Endothelial cell of umbilical vein (primary cell): ENCODE measurements around the gene GNAO1. TPM values are rescaled to one million over a fixed set of nuclear protein-coding genes. Genes with fewer than 3 reads are reported as not detected.

Source experiments
- BruUV-seq: library from RNA; stranded (reverse); fragments of 400-500 nt; replicated peaks from 2 replicates; lab custom pipeline; 2021; lab: Mats Ljungman, UMichigan
- CTCF ChIA-PET: fragments of 300-600, 350-600 bp; sonication (Branson Sonifier 250); formaldehyde crosslinking; loops from one replicate; lab custom pipeline; 2021; ENCODE audit warnings: antibody characterized with exemption, inconsistent platforms; lab: Charles Lee
- POLR2A ChIA-PET: fragments of 300-600, 350-600 bp; sonication (Branson Sonifier 250); formaldehyde crosslinking; loops from one replicate; lab custom pipeline; 2021; ENCODE audit warnings: antibody characterized with exemption, inconsistent platforms; lab: Charles Lee
- DNase-seq: peaks from one replicate; pipeline ENCODE4 v3.0.0-alpha.2; 2011; ENCODE audit warnings: low read depth, low spot score
- FAIRE-seq: peaks from 2 replicates; lab custom pipeline; 2011; peaks lifted over from hg19 to GRCh38; lab: Jason Lieb, UNC
- H2AFZ ChIP-seq: 2 replicates; pipeline ENCODE4 v1.6.0; 2012; ENCODE audit warnings: low read depth, low read length, control low read depth, inconsistent platforms
- H3K27ac ChIP-seq: 2 replicates; pipeline ENCODE4 v1.5.1; 2011; ENCODE audit warnings: low read depth, mild to moderate bottlenecking, control low read depth, low read length, moderate library complexity; ENCODE audit not compliant: insufficient read depth
- H3K27me3 ChIP-seq, 2 experiments: 2 replicates each; pipeline versions ENCODE4 v1.6.0 to v1.6.1; 2011; ENCODE audit warnings: low read length in 2 of 2, mixed read lengths in 1 of 2; ENCODE audit not compliant: control insufficient read depth in 2 of 2, insufficient read depth in 2 of 2
- H3K36me3 ChIP-seq, 2 experiments: 2 replicates in 1 of 2; 3 replicates in 1 of 2; pipeline ENCODE4 v1.5.1; 2011; ENCODE audit warnings: low read length in 2 of 2, mild to moderate bottlenecking in 1 of 2, moderate library complexity in 1 of 2; ENCODE audit not compliant: control insufficient read depth in 2 of 2, insufficient read depth in 2 of 2; ENCODE audit errors: extremely low read depth in 1 of 2
- H3K4me1 ChIP-seq: 3 replicates; pipeline ENCODE4 v1.5.1; 2011; ENCODE audit warnings: mild to moderate bottlenecking, low read length; ENCODE audit not compliant: control insufficient read depth, insufficient read depth; ENCODE audit errors: extremely low read depth
- H3K4me2 ChIP-seq: 2 replicates; pipeline ENCODE4 v1.6.1; 2011; ENCODE audit warnings: low read length, control low read depth, mixed read lengths; ENCODE audit not compliant: insufficient read depth
- H3K4me3 ChIP-seq, 3 experiments: fragments of 200-600 bp in 1 of 3; sonication (generic), shearing (Covaris generic) in 1 of 3; replicated peaks in 1 of 3; 2 replicates each; pipeline ENCODE4 v1.5.1; 2011 to 2016; ENCODE audit warnings: control low read depth in 3 of 3, low read length in 3 of 3, mild to moderate bottlenecking in 2 of 3, inconsistent platforms in 1 of 3, low read depth in 1 of 3, moderate library complexity in 1 of 3; ENCODE audit not compliant: insufficient read depth in 1 of 3
- H3K79me2 ChIP-seq: 2 replicates; pipeline ENCODE4 v1.6.0; 2012; ENCODE audit warnings: low read length, inconsistent platforms; ENCODE audit not compliant: control insufficient read depth, insufficient read depth
- H3K9ac ChIP-seq: replicated peaks from 2 replicates; pipeline ENCODE3; 2011; ENCODE audit warnings: low read length, control low read depth; ENCODE audit not compliant: insufficient read depth; ENCODE audit errors: extremely low read depth
- H3K9me1 ChIP-seq: replicated peaks from 3 replicates; pipeline ENCODE4 v1.6.0; 2011; ENCODE audit warnings: mild to moderate bottlenecking, low read length; ENCODE audit not compliant: control insufficient read depth, insufficient read depth; ENCODE audit errors: extremely low read depth
- H3K9me3 ChIP-seq: replicated peaks from 2 replicates; pipeline ENCODE4 v1.5.1; 2012; ENCODE audit warnings: low read length, inconsistent platforms; ENCODE audit not compliant: control insufficient read depth, insufficient read depth
- H4K20me1 ChIP-seq: replicated peaks from 2 replicates; pipeline ENCODE3; 2011; ENCODE audit warnings: mild to moderate bottlenecking, low read length; ENCODE audit not compliant: control insufficient read depth, insufficient read depth; ENCODE audit errors: extremely low read depth
- EZH2 ChIP-seq: IDR thresholded peaks from 2 replicates; pipeline ENCODE4 v1.6.1; 2012; ENCODE audit warnings: borderline replicate concordance, low read depth, mild to moderate bottlenecking, moderate library complexity, low read length, inconsistent platforms; ENCODE audit not compliant: severe bottlenecking
- FOS ChIP-seq: IDR thresholded peaks from 2 replicates; pipeline ENCODE4 v1.6.1; 2011; ENCODE audit warnings: mild to moderate bottlenecking, low read length, moderate library complexity, borderline replicate concordance; ENCODE audit not compliant: insufficient read depth
- GATA2 ChIP-seq: IDR thresholded peaks from 2 replicates; pipeline ENCODE4 v1.7.0; 2011; ENCODE audit warnings: low read depth, mild to moderate bottlenecking, moderate library complexity, mixed read lengths, low read length; ENCODE audit not compliant: insufficient read length, insufficient read depth
- JUN ChIP-seq: IDR thresholded peaks from 2 replicates; pipeline ENCODE4 v1.6.1; 2011; ENCODE audit warnings: borderline replicate concordance, low read depth; ENCODE audit not compliant: insufficient read length, insufficient read depth
- MAX ChIP-seq: IDR thresholded peaks from 2 replicates; pipeline ENCODE4 v1.6.1; 2011; ENCODE audit not compliant: insufficient read depth, insufficient read length
- MYC ChIP-seq: IDR thresholded peaks from one replicate; pipeline ENCODE4 v1.6.1; 2011; ENCODE audit warnings: mild to moderate bottlenecking, low read depth, low read length
- POLR2A ChIP-seq: IDR thresholded peaks from 2 replicates; pipeline ENCODE4 v1.6.1; 2012; ENCODE audit warnings: low read depth, mild to moderate bottlenecking, control low read depth, low read length
- POLR2AphosphoS5 ChIP-seq: IDR thresholded peaks from 2 replicates; pipeline ENCODE4 v1.6.1; 2012; ENCODE audit warnings: low read depth, mild to moderate bottlenecking, control low read depth, low read length, moderate library complexity; ENCODE audit not compliant: insufficient read depth
- dilution Hi-C: fragments of 300-500 bp; cut with MboI; formaldehyde crosslinking; loops from one replicate; pipeline ENCODE4 v1.15.0; 2019; ENCODE audit warnings: low sequenced_read_pairs; ENCODE audit not compliant: extremely low pct_ligation_motif_present
- intact Hi-C: fragments of 100-400 bp; cut with micrococcal nuclease; formaldehyde crosslinking; loops from one replicate; pipeline ENCODE4 v1.10.0; 2022
- polyA plus RNA-seq, 4 experiments: library from polyadenylated mRNA; depleted of rRNA in 3 of 4; stranded (reverse) in 3 of 4; unstranded in 1 of 4; fragments of >200 nt; gene quantifications; 2 replicates each; pipeline versions ENCODE4 v1.2.1 to v1.2.3, GENCODE V29; 2011 to 2012; ENCODE audit warnings: missing spikeins in 1 of 4
- total RNA-seq: library from RNA; stranded (reverse); gene quantifications from 2 replicates; pipeline ENCODE4 v1.2.3, GENCODE V29; 2021
- TF ChIP-seq, protein P1 (sequence below), 2 donors: IDR thresholded peaks; 1 replicate in 1 of 2; 2 replicates in 1 of 2; pipeline ENCODE4 v1.5.1; 2011; ENCODE audit warnings: low read length in 2 of 2, mild to moderate bottlenecking in 2 of 2, moderate library complexity in 2 of 2, control low read depth in 1 of 2, inconsistent platforms in 1 of 2, low read depth in 1 of 2; ENCODE audit not compliant: insufficient read depth in 1 of 2; ENCODE audit errors: extremely low read depth in 1 of 2

The GNAO1 gene
- total and polyA plus RNA-seq, 2 donors (not counting 3 experiments of a cell fraction or from before 2014, with no cell fraction given), result not detected

DNA sequence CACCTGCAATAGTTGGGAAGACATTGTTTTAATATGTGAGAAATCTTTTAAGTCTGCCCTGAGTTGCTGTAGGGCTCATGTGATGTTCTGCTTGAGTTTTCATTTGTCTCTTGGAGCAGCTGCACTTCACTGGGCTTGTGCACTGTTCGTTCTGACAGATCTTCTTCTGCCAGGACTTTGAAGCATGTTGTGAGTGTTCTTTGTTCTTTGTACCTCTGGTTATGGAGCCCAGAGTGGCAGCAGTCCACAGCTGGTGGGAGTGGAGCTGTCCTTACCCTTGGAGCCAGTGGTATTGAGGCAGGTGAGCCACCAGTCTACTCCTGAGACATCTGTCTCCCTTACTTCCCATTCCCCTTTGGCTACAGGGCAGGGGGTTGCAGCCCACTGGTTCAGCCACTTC, 64.6 kb downstream of the GNAO1 start:
- H3K36me3 ChIP-seq, result no peaks in the 10 kb centered on the region
- H3K27me3 ChIP-seq, result peaks cover 0 to 2% of the 10 kb centered on the region in 2 experiments
- no peaks in the 10 kb centered on the region for H4K20me1 ChIP-seq
- H3K9me3 ChIP-seq, result no peaks in the 10 kb centered on the region
- DNase-seq (no peak), FAIRE-seq (no peak)
- H3K4me1 ChIP-seq, result no peaks in the 10 kb centered on the region
- H3K79me2 ChIP-seq, result no peaks in the 10 kb centered on the region
- H3K27ac ChIP-seq, result no peak overlapping the region
- H2AFZ ChIP-seq, result no peak overlapping the region
- BruUV-seq, result no TSS peak
- TF ChIP-seq, protein P1, sequence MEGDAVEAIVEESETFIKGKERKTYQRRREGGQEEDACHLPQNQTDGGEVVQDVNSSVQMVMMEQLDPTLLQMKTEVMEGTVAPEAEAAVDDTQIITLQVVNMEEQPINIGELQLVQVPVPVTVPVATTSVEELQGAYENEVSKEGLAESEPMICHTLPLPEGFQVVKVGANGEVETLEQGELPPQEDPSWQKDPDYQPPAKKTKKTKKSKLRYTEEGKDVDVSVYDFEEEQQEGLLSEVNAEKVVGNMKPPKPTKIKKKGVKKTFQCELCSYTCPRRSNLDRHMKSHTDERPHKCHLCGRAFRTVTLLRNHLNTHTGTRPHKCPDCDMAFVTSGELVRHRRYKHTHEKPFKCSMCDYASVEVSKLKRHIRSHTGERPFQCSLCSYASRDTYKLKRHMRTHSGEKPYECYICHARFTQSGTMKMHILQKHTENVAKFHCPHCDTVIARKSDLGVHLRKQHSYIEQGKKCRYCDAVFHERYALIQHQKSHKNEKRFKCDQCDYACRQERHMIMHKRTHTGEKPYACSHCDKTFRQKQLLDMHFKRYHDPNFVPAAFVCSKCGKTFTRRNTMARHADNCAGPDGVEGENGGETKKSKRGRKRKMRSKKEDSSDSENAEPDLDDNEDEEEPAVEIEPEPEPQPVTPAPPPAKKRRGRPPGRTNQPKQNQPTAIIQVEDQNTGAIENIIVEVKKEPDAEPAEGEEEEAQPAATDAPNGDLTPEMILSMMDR (IDR thresholded peaks at IDR 0.05; ENCODE audit: extremely low read depth in 1 of 2, insufficient read depth in 1 of 2, low read depth in 1 of 2, low read length in 2 of 2), result no peak
- no peak for TF ChIP-seq POLR2A
- no peak for TF ChIP-seq JUN
- no peak for TF ChIP-seq MAX
- TF ChIP-seq EZH2, result no peak
- no peak for TF ChIP-seq MYC
- TF ChIP-seq POLR2AphosphoS5, result no peak
- no peak for TF ChIP-seq FOS
- TF ChIP-seq GATA2, result no peak
- ChIA-PET CTCF (no interaction called here), POLR2A (no interaction called here)
- intact Hi-C loops (no loop called here), dilution Hi-C loops (no loop called here)
- H3K9ac ChIP-seq, result no peak overlapping the region
- H3K4me3 ChIP-seq, result no peak overlapping the region
- no peaks in the 10 kb centered on the region for H3K9me1 ChIP-seq
- H3K4me2 ChIP-seq, result no peak overlapping the region
